ENCODE measurements around the gene NAALAD2. TPM values are rescaled to one million over a fixed set of nuclear protein-coding genes. Genes with fewer than 3 reads are reported as not detected.

The NAALAD2 gene
- total and polyA plus RNA-seq, 10 donors, result 0.67 to 12.3 (median 4.5) TPM

DNA sequence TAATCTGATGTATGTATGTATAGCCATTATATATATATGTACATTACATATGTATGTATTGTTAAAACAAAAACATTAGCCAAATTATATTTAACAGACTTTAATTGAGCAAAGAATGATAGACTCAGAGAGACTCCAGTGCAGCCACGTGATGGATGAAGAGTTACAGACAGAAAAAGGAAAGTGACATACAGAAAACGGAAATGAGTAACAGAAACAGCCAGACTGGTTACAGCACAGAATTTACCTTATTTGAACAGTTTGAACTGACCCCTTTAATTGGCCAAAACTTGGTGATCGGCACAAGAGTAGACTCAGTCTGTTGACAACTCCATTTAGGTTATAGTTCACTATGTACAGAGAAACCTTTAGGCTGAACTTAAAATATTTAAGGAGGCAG, 53.4 kb downstream of the NAALAD2 start:
- TF ChIP-seq, protein P1, sequence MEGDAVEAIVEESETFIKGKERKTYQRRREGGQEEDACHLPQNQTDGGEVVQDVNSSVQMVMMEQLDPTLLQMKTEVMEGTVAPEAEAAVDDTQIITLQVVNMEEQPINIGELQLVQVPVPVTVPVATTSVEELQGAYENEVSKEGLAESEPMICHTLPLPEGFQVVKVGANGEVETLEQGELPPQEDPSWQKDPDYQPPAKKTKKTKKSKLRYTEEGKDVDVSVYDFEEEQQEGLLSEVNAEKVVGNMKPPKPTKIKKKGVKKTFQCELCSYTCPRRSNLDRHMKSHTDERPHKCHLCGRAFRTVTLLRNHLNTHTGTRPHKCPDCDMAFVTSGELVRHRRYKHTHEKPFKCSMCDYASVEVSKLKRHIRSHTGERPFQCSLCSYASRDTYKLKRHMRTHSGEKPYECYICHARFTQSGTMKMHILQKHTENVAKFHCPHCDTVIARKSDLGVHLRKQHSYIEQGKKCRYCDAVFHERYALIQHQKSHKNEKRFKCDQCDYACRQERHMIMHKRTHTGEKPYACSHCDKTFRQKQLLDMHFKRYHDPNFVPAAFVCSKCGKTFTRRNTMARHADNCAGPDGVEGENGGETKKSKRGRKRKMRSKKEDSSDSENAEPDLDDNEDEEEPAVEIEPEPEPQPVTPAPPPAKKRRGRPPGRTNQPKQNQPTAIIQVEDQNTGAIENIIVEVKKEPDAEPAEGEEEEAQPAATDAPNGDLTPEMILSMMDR (IDR thresholded peaks at IDR 0.05 in 8 of 11, conservative IDR thresholded peaks at IDR 0.05 in 3 of 11), result no peak
- TF ChIP-seq POLR2AphosphoS5 (IDR thresholded peaks at IDR 0.05) (no peak), POLR2A (IDR thresholded peaks at IDR 0.05) (no peak)
- intact Hi-C loops (cut with DNase I; ENCODE audit: low total_unique reads), result no loop called here
- H3K4me3 ChIP-seq, result no peak overlapping the region
- no peaks in the 10 kb centered on the region for H3K4me1 ChIP-seq
- peaks cover 0 to 4% (median 0%) of the 10 kb centered on the region in 6 donors for H3K36me3 ChIP-seq
- no peak for DNase-seq
- WGBS, 5 donors, result 76 to 98% (median 94%) methylated on average over 3 of the region's 3 CpGs
- no peaks in the 10 kb centered on the region for H3K9me3 ChIP-seq
- no peaks in the 10 kb centered on the region for H3K27me3 ChIP-seq (replicated peaks in 1 of 7)
- H3K27ac ChIP-seq, result no peak overlapping the region

DNA sequence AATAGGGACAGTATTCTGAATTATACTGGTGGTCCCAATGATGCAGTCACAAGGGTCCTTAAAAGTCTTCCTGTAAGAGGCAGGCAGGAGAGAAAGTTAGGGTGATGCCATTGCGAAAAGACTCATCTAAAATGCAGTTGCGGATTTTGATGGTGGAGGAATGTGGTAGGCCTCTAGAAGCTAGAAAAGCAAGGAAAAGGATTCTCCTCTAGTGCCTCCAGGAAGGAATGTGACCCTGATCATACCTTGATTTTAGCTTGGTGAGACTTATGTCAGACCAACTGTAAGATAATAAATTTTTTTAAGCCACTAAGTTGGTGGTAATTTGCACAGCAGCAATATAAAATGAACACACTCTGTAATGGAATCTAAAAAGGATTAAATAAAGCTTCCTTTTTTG, 54.5 kb downstream of the NAALAD2 start:
- TF ChIP-seq, protein P1 (IDR thresholded peaks at IDR 0.05 in 8 of 11, conservative IDR thresholded peaks at IDR 0.05 in 3 of 11), result no peak
- TF ChIP-seq POLR2AphosphoS5 (IDR thresholded peaks at IDR 0.05) (no peak), POLR2A (IDR thresholded peaks at IDR 0.05) (no peak)
- no peak for DNase-seq
- WGBS, 5 donors, result 96 to 100% (median 99%) methylated on average over 2 of the region's 2 CpGs

DNA sequence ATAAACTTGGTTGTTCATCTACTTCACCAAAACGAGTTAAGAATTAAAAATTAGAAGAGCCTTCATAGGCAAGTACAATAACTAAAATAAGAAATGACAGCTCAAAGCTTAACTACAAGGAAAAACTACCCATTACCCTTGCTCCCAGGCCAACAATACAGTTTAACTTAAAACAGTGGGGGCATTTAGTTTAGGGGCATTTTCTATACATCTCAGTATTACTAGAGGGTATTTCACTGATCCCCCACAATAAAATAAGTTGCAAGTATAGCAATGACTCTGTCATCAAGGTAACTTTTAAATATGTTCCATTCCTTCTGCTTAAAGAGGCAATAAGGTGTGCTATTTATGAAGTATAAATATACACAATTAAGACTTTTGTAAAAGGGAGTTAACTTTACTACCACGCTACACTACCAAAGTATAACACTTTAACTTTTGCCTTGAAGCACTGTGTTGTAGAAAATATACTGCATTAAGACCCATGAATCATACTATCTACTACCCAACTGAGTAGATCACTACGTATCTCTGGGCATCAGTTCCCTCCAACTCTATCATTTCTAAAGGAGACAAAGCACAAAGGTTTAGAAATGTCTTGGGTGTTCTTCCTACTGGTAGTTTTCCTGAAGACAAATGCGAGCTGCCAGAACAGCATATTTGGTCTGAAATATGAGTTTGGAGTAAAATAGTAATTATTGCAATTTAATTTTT, 58.6 kb downstream of the NAALAD2 start:
- peaks cover 0 to 26% (median 0%) of the 10 kb centered on the region in 6 donors for H3K36me3 ChIP-seq
- H3K4me3 ChIP-seq, result no peak overlapping the region
- DNase-seq, result no peak
- TF ChIP-seq, protein P1 (IDR thresholded peaks at IDR 0.05 in 8 of 11, conservative IDR thresholded peaks at IDR 0.05 in 3 of 11), result no peak
- TF ChIP-seq POLR2AphosphoS5 (IDR thresholded peaks at IDR 0.05), result no peak
- no peak for TF ChIP-seq POLR2A (IDR thresholded peaks at IDR 0.05)
- no peak overlapping the region for H3K27ac ChIP-seq
- no peaks in the 10 kb centered on the region for H3K27me3 ChIP-seq (replicated peaks in 1 of 7)
- H3K4me1 ChIP-seq, result no peaks in the 10 kb centered on the region
- H3K9me3 ChIP-seq, result no peaks in the 10 kb centered on the region
- WGBS, 5 donors, result 81 to 91% (median 86%) methylated on average over 4 of the region's 4 CpGs
- intact Hi-C loops (cut with DNase I; ENCODE audit: low total_unique reads), result no loop called here

More for the DNA sequence above, 54.5 kb downstream of the NAALAD2 start:
- no peaks in the 10 kb centered on the region for H3K4me1 ChIP-seq
- no peaks in the 10 kb centered on the region for H3K27me3 ChIP-seq (replicated peaks in 1 of 7)
- peaks cover 0 to 4% (median 0%) of the 10 kb centered on the region in 6 donors for H3K36me3 ChIP-seq
- no peak overlapping the region for H3K27ac ChIP-seq
- no peak overlapping the region for H3K4me3 ChIP-seq
- H3K9me3 ChIP-seq, result no peaks in the 10 kb centered on the region
- intact Hi-C loops (cut with DNase I; ENCODE audit: low total_unique reads), result no loop called here

DNA sequence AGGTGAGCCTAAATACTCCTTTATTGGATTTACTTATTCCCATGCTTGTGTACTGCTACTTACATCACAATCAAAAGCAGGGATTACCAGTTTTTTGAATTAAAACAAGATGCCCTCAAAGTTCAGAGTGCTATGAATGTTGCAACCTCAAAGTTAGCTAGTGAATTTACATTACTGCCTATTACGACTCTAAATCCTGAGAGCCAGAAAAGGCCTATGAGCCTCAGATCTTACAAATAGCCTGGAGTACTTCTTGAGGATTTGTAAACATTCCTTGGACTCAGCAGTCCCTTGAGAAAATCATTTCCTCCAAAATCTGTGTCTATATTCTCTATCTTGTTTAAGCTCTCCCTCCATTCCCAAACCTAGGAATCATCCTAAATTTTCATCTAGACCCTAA, 62.9 kb downstream of the NAALAD2 start:
- peaks cover 0 to 63% (median 16%) of the 10 kb centered on the region in 6 donors for H3K36me3 ChIP-seq
- no peak overlapping the region for H3K27ac ChIP-seq
- no peaks in the 10 kb centered on the region for H3K4me1 ChIP-seq
- no peak for DNase-seq
- intact Hi-C loops (cut with DNase I; ENCODE audit: low total_unique reads), result no loop called here
- H3K9me3 ChIP-seq, result no peaks in the 10 kb centered on the region
- TF ChIP-seq POLR2AphosphoS5 (IDR thresholded peaks at IDR 0.05), result no peak
- no peak for TF ChIP-seq POLR2A (IDR thresholded peaks at IDR 0.05)
- TF ChIP-seq, protein P1 (IDR thresholded peaks at IDR 0.05 in 8 of 11, conservative IDR thresholded peaks at IDR 0.05 in 3 of 11), result no peak
- no peak overlapping the region for H3K4me3 ChIP-seq
- WGBS, 5 donors, result 94 to 100% (median 97%) methylated on average over 1 of the region's 1 CpG
- no peaks in the 10 kb centered on the region for H3K27me3 ChIP-seq (replicated peaks in 1 of 7)

Data from spleen (tissue), 11 donors.